ENCODE measurements around the gene PRELID3B. TPM values are rescaled to one million over a fixed set of nuclear protein-coding genes. Genes with fewer than 3 reads are reported as not detected.
A peak's percentile ranks its signal among the peaks of the same experiment; 100 is the strongest.

PRELID3B gene
- total RNA-seq, 1 experiment from 2014 or later = 137 TPM

DNA sequence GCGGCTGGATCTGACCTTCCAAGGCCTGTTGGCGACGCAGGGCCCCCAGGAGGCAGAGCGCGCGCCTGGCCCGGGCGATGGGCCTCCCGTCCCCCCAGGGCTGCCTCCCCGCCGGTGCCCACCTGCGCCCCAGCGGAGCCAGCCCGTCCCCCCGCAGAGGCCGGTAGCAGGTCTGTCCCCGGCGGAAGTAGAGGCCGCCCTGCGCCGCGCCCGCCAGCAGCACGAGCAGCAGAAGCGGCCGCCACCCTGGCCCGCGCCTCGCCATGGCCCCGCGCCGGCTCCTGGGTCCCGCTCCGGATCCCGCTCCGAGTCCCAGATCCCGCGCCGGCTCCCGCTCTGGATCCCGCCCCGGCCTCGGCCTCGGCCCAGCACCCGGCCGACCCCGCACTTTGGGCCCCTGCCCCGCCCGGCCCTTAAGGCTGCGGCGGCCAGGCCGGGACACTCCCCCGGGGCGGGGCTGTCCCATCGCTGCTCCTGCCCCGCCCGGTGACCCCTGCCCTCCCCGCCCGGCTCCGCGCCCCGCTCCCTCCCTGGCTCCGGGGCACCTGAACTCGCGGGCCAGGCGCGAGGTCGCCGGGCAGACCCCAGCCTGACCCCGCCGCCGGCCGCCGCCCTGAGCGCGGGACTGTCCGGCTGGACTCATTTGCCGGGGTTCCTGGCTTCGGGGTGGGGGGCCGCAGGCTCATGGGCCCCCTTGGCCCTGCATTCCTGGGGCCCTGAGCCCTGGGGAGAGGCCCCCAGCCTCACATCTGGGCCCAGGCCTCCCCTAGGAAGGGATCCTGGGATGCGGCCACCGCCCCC, 35.5 kb downstream of the PRELID3B start, which contains the start of gene CTSZ:
Gene CTSZ, minus strand, starts transcription at position 391 of the 801 bp plus-strand sequence. Its CDS starts 126 bp downstream, at position 265.
- CTCF ChIA-PET = no interaction called here
- DNase-seq = peak in 1 of 2 experiments; percentile 73
- intact Hi-C loops (cut with micrococcal nuclease; ENCODE audit: unreplicated experiment) = no loop called here

DNA sequence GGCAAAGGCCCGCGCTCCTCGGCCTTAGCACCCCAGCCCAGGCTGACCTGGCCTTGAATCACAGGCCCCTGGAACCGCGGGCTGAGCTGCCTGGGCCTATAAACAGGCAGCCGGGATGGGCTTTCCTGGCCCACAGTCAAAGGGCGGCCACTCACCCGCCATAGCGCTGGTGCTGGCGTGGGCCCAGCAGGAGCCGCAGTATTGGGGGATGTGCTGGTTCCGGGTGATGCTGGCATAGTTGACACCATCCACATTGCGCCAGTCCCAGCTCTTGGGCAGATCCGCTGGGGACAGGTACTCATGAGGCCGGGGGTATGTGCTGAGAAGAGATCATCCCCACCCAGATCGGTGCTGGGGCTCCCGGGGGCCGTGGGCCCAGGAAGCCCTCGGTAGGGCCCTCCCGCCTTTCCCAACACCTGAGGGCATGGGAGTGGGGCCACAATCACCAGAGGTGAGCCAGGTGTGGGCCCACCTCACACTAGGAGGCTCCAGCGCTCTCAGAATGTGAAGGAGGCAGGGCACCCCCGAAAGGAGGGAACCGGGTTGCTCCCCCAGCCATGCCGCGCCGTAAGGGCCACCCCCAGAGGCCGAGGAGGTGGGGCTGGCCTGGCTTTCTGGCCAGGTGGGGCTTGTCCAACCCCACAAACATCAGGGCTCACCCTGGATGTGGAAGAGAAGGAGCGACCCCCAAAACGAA, 36.3 kb downstream of the PRELID3B start:
- Histone ChIP-seq H3K27me3 (ENCODE audit: insufficient read depth, low read depth) (no peaks in the 10 kb centered on the region), H3K27ac (no peak overlapping the region), H3K79me2 (ENCODE audit: low read depth) (peaks cover 19% of the 10 kb centered on the region), H3K4me1 (replicated peaks; ENCODE audit: insufficient read depth) (peaks cover 47% of the 10 kb centered on the region), H3K4me3 (peak overlapping the region; percentile 88), H2AFZ (peak overlapping the region; percentile 90), H3F3A (ENCODE audit: insufficient read depth, low read depth) (peaks cover 25% of the 10 kb centered on the region), H3K9me2 (ENCODE audit: insufficient read depth) (no peaks in the 10 kb centered on the region), H3K9me3 (ENCODE audit: insufficient read depth, low read depth) (no peaks in the 10 kb centered on the region), H4K20me1 (ENCODE audit: insufficient read depth) (peaks cover 6% of the 10 kb centered on the region; the same call in 1 of the 2 replicates), H3K4me2 (peak overlapping the region; percentile 94), H3K36me3 (ENCODE audit: low read depth) (no peaks in the 10 kb centered on the region)
- TF ChIP-seq, protein P1, sequence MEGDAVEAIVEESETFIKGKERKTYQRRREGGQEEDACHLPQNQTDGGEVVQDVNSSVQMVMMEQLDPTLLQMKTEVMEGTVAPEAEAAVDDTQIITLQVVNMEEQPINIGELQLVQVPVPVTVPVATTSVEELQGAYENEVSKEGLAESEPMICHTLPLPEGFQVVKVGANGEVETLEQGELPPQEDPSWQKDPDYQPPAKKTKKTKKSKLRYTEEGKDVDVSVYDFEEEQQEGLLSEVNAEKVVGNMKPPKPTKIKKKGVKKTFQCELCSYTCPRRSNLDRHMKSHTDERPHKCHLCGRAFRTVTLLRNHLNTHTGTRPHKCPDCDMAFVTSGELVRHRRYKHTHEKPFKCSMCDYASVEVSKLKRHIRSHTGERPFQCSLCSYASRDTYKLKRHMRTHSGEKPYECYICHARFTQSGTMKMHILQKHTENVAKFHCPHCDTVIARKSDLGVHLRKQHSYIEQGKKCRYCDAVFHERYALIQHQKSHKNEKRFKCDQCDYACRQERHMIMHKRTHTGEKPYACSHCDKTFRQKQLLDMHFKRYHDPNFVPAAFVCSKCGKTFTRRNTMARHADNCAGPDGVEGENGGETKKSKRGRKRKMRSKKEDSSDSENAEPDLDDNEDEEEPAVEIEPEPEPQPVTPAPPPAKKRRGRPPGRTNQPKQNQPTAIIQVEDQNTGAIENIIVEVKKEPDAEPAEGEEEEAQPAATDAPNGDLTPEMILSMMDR (conservative IDR thresholded peaks at IDR 0.05) = no peak
- no peak for TF ChIP-seq EZH2 (IDR thresholded peaks at IDR 0.05; ENCODE audit: low read depth)
- CTCF ChIA-PET = no interaction called here
- peak in 1 of 2 experiments; percentile 25 for DNase-seq
- intact Hi-C loops (cut with micrococcal nuclease; ENCODE audit: unreplicated experiment) = no loop called here
- POLR2A ChIA-PET (ENCODE audit: unreplicated experiment) = interaction anchor here (0.6 kb wide), 2 partner anchors 15 to 23 kb away, joined by 4 to 27 read pairs; no protein-coding TSS in a partner anchor
- BruUV-seq (replicated peaks) = no TSS peak

More for the DNA sequence above, 35.5 kb downstream of the PRELID3B start, which contains the start of gene CTSZ:
- BruUV-seq (replicated peaks) = no TSS peak
- Histone ChIP-seq H3K9me2 (ENCODE audit: insufficient read depth) (no peaks in the 10 kb centered on the region), H3K4me2 (peak within 1 kb of the TSS; percentile 94), H2AFZ (peak within 1 kb of the TSS; percentile 90), H4K20me1 (ENCODE audit: insufficient read depth) (peaks cover 6% of the 10 kb centered on the region; the same call in 1 of the 2 replicates), H3F3A (ENCODE audit: insufficient read depth, low read depth) (peaks cover 30% of the 10 kb centered on the region), H3K36me3 (ENCODE audit: low read depth) (no peaks in the 10 kb centered on the region), H3K79me2 (ENCODE audit: low read depth) (peaks cover 19% of the 10 kb centered on the region), H3K27me3 (ENCODE audit: insufficient read depth, low read depth) (no peaks in the 10 kb centered on the region), H3K27ac (no peak within 1 kb of the TSS), H3K4me3 (peak within 1 kb of the TSS; percentile 88), H3K4me1 (replicated peaks; ENCODE audit: insufficient read depth) (peaks cover 54% of the 10 kb centered on the region), H3K9me3 (ENCODE audit: insufficient read depth, low read depth) (no peaks in the 10 kb centered on the region)
- POLR2A ChIA-PET (ENCODE audit: unreplicated experiment) = no interaction called here
- no peak for TF ChIP-seq EZH2 (IDR thresholded peaks at IDR 0.05; ENCODE audit: low read depth)
- TF ChIP-seq, protein P1 (conservative IDR thresholded peaks at IDR 0.05) = no peak

DNA sequence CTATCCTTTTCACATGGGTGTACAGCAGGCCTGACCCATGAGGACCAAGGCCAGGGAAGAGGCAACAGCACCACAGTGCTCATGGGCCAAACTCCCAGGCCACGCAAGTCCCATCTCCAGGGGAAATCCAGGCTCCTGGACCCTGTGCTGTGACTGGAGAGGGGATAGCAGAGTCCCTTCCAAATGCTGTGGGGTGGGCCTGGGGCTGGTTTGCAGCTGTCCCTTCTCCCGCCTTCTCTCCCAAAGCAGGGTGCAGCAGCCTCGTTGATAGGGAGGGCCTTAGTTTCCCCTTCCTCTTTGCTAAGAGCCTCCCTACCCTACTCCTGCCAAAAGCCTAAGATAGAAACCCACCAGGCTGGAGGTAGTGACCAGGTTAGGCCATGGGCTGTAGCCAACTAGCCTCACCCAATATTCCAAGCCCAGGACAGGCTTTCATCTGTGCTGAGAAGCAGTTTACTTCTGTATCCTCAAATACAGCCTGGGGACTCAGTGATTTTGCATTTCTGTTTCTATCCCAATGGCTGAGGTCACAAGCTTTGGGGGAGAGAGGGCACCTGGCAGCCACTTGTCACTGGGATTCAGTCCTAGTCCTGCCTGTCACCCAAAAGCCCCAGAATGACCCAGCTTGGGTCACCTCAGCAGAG, 36.9 kb downstream of the PRELID3B start:
- peaks cover 19% of the 10 kb centered on the region for H3K79me2 ChIP-seq (ENCODE audit: low read depth)
- ChIA-PET POLR2A (ENCODE audit: unreplicated experiment) (interaction anchor here (0.6 to 0.9 kb wide), 3 partner anchors 15 to 490 kb away, joined by 4 to 27 read pairs (median 6); no protein-coding TSS in a partner anchor), CTCF (no interaction called here)
- peak overlapping the region; percentile 88; the same call in 1 of the 2 replicates for H3K4me3 ChIP-seq
- BruUV-seq (replicated peaks) = TSS peak; percentile 47
- no peak for DNase-seq
- peaks cover 41% of the 10 kb centered on the region for H3K4me1 ChIP-seq (replicated peaks; ENCODE audit: insufficient read depth)
- H4K20me1 ChIP-seq (ENCODE audit: insufficient read depth) = peaks cover 6% of the 10 kb centered on the region; the same call in 1 of the 2 replicates
- H3F3A ChIP-seq (ENCODE audit: insufficient read depth, low read depth) = peaks cover 18% of the 10 kb centered on the region
- peak overlapping the region; percentile 94 for H3K4me2 ChIP-seq
- H3K36me3 ChIP-seq (ENCODE audit: low read depth) = no peaks in the 10 kb centered on the region
- H3K27me3 ChIP-seq (ENCODE audit: insufficient read depth, low read depth) = no peaks in the 10 kb centered on the region
- H3K27ac ChIP-seq = no peak overlapping the region
- H2AFZ ChIP-seq = peak overlapping the region; percentile 90; the same call in 1 of the 2 replicates
- no peaks in the 10 kb centered on the region for H3K9me2 ChIP-seq (ENCODE audit: insufficient read depth)
- intact Hi-C loops (cut with micrococcal nuclease; ENCODE audit: unreplicated experiment) = no loop called here
- no peaks in the 10 kb centered on the region for H3K9me3 ChIP-seq (ENCODE audit: insufficient read depth, low read depth)
- no peak for TF ChIP-seq EZH2 (IDR thresholded peaks at IDR 0.05; ENCODE audit: low read depth)
- TF ChIP-seq, protein P1 (conservative IDR thresholded peaks at IDR 0.05) = no peak

All from PC-9 (cell line).